ENCODE measurements around the gene ABCB8.

Gene ABCB8

DNA sequence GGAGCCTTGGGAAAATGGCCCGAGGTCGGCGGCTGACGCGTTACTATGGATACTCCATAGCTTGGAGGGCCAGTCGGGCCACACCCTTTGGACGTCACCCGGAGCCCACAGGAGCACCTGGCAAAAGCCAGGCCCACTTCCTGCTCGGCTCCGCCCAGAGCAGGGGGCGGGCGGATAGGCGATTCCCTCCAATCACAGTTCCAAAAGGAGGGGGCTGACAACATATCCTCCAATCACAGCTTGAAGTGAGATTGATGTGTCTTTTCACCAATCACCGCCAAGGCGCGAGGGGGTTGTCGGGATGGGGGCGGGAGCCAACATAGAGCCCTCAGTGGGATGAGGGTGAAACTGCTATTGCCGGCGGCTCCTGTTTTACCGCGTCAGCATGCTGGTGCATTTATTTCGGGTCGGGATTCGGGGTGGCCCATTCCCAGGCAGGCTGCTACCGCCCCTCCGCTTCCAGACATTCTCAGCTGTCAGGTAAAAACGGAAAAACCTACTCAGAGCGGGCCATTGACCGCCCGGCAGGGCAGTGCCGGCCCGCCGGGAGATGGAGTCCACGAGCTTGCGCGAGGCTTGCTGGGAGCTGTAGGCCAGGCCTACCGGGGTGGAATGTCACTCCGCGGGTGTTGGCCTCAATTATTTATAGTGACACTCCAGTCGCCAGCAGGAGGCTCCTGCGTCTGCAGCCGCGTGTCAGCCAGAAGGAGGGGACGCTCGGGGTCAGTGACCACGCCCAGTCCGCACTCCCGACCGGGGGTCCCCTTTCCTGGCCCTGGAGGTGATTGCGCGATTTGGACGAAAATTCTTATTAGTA, at the start of gene ABCB8:
TSS of gene ABCB8 (plus strand) at position 320 of the 817 bp plus-strand sequence. CDS start at position 386, 66 bp downstream.
- peak; percentile 98 for DNase-seq

DNA sequence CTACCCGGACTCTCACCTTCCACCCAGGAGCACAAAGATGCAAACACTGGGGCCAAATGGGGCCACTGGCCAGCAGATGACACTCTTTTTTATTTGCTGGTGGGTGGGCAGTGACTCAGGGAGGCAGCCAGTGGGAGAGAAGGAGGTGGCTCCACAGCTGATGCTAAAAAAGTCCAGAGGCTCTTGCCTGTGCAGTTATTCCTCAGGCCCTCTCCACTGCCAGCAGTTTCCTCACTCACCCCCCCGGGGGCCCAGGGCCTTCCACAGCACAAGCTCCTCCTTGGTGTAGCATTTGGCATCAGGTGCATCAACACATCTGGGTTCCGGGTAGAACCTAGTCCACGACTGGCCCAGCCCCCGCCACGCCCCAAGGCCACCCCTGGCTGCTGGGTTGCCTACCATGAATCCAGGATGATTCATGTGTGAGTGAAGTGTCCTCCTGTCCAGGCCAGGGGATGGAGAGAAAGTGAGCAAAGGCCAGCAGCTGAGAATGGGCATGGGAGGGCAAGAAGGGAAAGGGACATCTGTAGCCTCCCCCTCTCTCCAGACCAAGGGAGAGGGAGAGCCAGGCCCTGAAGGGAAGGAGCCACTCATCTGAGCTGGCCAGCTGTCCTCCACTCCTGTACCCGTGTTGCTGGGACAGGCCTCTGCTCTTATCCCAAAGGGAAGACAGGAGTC, 48.4 kb upstream of the ABCB8 start:
- no peak for DNase-seq

DNA sequence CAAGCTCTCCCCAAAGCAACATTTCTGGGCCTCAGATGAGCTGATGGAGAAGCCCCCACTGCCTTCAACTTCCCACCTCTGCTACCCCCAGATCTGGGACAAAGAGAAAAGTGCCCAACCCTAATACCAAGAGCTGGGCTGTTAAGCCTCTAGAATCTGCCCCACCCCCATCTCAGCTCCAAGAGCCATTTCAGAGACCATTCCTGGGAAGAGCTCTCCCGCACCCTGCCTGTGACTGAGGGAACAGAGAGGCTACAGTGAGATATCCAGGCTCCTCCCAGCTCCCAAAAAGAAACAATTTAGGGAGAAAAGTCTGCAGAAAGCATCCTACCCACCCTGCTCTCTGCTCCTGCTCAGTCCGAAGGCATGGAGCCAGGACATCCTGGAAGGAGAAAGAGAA, 47.6 kb upstream of the ABCB8 start:
- no peak for DNase-seq

DNA sequence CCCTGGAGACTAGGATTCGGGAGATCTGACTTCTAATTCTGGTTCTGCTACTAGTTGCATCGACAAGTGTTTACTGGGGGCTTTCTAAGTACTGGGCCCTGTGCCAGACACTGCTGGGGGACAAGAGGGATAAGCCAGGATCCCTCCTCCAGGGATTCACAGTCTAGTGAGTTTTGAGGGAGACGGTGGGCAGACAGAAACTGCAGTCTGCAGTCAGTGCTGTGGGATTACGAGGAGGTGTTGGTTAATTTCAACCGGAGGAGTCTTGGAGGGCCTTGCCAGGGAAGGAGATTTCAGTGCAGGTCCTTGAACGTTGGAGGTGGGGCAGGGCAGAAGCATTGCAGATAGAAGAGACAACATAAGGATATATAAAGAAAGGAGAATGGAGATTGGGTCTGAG, 46.6 kb upstream of the ABCB8 start:
- no peak for DNase-seq

DNA sequence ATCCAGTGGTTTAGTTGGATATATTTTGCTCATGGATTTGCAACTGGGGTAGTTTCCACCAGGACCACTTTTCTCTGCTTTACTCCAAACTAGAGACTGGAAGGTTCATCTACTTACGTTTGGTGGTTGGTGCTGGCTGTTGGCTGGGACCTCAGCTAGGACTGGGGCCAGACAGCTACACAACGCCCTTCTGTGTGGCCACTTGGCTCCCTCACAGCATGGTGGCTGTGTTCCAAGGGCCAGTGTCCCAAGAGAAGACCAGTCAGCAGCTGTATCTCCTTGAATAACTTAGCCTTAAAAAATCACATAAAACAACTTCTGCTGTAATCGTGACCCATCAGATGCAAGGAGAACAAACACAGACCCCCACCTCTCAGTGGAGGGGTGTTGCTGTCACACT, 45.9 kb upstream of the ABCB8 start:
- DNase-seq: no peak

DNA sequence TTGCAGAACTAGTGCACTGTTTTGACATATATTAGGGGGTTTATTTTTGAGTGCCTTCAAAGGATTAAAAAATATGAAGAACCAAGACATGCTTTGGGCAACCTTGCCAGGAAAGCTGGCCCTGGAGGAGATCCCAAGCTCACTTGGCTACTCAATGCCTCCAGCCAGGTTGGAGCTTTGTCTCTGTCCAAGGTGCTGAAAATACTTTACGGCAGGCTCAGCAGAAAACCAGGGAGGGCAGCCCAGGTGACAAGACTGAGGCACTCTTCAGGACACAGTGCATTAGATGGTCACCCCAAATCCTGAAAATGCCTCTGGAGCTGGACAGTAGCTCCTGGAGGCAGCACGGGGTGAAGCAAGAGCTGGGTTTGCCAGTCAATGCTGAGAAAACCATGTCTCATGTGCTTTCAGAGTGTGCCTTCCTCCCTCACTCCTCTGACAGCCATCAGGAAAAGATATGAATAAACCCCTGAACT, 44.3 kb upstream of the ABCB8 start:
- DNase-seq: peak; percentile 33

DNA sequence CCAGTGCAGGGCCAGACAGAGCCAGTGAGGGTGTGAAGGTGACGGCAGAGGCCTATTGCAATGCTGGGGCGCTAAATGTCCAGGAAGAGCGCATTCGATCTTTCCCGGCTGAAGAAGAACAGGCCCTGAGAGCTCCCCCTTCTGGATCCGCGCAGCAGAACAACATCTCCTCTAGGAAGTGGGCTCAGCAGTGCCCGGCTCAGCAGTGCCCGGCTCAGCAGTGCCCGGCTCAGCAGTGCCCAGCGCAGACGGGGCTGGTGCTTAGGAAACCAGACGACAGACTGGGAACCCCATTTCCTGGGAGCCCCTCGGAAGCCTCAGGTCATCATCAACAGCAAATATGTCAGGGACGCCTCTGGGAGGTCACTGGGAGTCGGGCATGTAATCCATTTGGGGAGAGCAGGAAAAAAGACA, 42.1 kb upstream of the ABCB8 start:
- DNase-seq: no peak

DNA sequence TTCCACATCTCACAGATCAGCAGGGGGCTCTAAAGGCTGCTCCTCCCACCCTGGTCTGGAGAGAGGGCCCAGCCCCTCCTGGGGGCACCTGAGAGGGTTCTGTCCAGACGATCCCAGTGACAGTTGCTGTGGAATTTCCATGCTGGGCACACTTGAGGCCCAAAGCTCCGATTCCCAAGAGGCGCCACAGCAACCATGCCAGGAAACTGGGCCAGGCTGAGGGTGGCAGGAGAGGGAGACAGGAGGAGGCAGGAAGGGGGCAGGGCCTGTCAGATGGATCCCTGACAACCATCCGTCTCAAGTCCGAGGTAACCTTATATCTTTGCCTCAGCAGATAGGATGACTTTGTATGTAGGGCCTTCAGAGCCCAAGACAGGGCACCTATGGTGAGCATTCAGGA, 41.7 kb upstream of the ABCB8 start:
- DNase-seq: no peak

DNA sequence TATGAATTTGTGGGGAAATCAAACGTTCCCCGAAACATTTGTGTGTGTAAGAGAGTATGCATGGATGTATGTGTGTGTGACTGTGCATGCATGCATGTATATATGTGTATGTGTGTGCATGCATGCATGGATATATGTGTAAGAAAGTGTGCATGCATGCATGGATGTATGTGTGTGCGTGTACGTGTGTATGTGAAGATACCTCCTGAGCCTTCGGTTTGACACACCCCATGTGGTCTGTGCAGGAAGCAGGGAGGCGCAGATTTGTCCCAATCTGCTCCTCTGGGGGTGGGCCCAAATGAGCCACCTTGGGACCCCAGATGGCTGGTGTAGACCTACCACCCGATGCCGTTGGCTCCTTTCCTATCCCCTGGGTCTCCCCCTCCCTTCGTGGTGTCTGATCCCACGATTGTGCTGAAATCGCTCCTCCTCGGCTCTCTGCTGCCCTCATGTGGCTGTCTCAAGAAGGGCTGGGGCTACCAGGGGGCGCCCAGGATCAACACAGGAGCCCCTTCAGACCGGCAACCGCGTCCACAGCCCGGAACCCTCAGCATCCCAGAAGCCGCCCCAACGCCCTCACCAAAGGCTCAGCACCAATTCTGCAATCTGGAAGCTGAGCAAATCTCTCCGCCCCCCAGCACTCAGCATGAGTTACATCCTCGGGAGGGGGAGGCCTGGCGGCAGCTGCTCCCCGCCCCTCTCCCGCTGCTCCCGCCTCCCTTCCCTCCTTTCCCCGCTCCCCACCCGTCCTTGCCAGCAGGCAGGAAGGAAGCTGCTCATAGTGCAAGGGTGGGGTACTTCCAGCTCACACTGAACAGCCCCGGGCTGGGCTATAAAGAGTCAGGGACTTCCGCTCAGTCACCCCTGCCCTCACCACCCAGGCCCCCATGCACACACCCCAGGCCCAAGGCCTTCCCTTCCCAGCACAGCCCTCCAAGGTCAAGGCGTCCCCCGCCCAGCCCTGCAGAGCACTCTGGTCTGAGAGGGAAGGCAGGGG, 39.7 kb upstream of the ABCB8 start:
- peak; percentile 24 for DNase-seq

DNA sequence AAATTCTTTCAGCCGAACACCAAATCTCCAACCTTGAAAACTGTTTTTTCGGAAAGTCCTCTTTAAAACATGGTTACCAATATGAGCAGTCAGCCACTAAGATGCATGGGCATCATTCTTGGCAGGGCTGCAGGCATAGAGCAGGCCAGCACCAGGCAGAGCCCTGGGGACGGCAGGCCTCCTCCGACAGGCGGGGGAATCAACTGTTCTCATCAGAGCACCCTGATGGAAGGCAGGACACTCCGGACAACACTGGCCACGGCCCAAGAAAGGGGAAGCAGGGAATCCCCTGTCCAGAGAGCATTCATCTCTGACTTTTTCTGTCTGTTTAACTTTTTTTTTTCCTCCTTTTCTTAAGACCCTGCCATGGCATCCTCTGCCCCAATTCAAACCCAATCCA, 38.8 kb upstream of the ABCB8 start:
- no peak for DNase-seq

DNA sequence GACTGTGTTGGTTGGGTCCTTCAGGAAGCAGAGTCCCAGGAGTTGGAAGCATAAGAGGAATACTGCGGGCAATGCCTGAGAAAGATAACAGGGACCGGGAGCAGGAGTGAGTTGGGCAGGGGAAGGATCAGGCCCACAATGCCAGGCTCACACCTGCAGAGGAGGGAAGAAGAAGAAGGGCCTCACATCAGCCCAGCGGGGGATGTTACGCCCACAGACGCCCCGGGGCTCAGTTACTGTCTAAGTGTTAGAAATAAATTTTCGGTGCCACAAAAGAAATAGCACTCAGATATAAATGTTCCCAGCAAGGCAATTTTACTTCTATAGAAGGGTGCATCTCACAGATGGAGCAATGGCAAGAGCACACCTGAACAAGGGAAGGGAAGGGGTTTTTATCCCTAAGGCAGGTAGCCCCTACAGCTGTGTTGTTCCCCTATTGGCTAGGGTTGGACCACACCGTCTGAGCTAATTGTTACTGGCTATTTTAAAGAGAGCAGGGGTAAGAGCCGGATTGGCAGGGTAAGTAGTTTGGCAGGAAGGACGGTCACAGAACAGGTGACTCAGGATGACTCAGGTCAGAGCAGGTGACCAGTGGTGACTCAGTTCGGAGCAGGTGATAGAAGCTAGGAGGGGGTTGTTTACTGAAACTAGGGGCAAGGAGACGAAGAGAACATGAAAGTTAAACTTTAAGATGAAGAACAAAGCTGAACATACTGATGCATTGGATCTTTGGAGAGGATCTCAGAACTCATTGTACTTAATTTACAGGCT, 37.6 kb upstream of the ABCB8 start, which contains the start of gene NOS3:
TSS of gene NOS3 (plus strand) at position 602 of the 771 bp plus-strand sequence. CDS start 2,787 bp downstream, outside the sequence.
- no peak for DNase-seq

DNA sequence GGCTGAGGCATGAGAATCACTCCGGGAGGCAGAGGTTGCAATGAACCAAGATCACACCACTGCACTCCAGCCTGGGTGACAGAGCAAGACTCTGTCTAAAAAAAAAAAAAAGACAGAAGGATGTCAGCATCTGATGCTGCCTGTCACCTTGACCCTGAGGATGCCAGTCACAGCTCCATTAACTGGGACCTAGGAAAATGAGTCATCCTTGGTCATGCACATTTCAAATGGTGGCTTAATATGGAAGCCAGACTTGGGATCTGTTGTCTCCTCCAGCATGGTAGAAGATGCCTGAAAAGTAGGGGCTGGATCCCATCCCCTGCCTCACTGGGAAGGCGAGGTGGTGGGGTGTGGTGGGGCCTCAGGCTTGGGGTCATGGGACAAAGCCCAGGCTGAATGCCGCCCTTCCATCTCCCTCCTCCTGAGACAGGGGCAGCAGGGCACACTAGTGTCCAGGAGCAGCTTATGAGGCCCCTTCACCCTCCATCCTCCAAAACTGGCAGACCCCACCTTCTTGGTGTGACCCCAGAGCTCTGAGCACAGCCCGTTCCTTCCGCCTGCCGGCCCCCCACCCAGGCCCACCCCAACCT, 36.1 kb upstream of the ABCB8 start:
- DNase-seq: no peak

DNA sequence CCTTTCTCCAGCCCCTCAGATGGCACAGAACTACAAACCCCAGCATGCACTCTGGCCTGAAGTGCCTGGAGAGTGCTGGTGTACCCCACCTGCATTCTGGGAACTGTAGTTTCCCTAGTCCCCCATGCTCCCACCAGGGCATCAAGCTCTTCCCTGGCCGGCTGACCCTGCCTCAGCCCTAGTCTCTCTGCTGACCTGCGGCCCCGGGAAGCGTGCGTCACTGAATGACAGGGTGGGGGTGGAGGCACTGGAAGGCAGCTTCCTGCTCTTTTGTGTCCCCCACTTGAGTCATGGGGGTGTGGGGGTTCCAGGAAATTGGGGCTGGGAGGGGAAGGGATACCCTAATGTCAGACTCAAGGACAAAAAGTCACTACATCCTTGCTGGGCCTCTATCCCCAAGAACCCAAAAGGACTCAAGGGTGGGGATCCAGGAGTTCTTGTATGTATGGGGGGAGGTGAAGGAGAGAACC, 35.4 kb upstream of the ABCB8 start:
- no peak for DNase-seq

DNA sequence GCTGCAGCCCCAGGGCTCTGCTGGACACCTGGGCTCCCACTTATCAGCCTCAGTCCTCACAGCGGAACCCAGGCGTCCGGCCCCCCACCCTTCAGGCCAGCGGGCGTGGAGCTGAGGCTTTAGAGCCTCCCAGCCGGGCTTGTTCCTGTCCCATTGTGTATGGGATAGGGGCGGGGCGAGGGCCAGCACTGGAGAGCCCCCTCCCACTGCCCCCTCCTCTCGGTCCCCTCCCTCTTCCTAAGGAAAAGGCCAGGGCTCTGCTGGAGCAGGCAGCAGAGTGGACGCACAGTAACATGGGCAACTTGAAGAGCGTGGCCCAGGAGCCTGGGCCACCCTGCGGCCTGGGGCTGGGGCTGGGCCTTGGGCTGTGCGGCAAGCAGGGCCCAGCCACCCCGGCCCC, 34.7 kb upstream of the ABCB8 start:
- DNase-seq: no peak

DNA sequence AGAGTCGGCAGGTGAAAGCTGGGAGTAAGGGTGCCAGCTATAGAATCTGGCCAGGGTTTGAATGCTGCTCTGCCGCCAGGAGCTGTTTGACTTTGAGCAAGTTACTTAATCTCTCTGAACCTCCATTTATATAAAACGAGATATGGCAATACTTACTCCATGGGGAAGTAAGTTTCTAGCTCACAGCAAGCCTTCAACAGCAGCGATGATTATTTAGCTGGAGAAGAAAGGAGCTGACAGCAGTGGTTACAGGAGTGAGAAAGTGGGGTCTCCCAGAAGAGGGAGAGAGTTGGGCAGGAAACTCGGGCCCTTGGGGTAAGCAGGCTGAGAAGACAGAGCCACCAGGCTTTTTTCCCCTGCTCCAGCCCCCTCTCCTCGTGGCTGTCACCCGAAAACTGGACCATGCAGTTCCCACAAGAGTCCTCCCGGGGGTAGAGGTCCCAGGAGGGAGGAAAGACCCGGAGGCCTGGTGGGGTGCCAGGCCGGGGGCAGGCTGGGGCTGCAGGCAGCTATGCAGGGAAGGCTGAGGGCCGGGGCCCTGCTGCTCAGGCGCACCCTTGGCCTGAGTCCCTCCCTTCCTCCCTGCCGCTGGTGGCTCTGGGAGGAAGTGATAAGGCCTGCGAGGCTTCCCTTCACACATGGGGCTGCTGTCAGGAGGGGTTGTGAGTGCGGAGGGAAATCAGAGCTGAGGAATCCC, 34.0 kb upstream of the ABCB8 start:
- no peak for DNase-seq

DNA sequence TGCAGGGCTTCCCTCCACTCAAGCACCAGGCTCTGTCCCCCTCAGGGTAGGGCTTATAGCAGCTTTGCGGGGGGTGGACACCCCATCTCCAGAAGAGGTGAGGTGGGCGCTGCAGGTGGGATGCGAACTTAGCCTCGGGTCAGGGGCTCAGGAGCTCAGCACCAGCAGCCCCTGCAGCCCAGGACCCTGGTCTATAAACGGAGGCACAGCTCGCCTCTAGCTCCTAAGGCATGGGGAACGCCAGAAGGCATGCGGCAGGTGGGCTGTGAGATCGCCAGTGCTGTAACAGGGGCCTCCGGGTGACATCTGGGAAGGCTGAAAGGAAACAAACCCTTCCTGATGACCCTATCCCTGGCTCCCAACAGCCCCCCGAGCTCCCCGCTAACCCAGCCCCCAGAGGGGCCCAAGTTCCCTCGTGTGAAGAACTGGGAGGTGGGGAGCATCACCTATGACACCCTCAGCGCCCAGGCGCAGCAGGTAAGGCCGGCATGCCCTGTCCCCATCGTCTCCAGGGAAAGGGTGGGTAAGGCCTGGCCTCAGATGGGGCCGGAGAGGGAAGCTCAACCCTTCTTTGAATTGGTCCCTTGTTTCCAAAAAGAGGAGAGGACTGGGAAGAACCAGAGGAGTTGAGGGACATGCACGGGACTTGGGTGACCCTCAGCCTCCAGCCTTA, 33.3 kb upstream of the ABCB8 start:
- DNase-seq: no peak

DNA sequence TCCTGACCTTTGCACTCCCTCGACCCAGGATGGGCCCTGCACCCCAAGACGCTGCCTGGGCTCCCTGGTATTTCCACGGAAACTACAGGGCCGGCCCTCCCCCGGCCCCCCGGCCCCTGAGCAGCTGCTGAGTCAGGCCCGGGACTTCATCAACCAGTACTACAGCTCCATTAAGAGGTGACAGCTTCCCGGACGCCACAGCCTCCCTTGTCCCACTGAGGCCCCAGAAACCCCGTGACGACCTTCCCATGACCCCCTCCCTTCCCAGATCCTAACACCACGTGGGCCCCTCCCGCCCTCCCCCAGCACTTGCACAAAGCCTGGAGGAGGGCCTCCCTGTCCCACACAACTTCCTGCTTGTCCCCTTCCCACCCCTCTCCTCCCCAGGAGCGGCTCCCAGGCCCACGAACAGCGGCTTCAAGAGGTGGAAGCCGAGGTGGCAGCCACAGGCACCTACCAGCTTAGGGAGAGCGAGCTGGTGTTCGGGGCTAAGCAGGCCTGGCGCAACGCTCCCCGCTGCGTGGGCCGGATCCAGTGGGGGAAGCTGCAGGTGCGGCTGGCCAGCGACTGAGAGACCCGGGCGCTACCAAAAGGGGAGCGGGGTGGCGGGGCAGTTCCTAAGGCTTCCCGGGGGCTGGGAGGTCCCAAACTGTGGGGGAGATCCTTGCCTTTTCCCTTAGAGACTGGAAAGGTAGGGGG, 31.7 kb upstream of the ABCB8 start:
- no peak for DNase-seq

DNA sequence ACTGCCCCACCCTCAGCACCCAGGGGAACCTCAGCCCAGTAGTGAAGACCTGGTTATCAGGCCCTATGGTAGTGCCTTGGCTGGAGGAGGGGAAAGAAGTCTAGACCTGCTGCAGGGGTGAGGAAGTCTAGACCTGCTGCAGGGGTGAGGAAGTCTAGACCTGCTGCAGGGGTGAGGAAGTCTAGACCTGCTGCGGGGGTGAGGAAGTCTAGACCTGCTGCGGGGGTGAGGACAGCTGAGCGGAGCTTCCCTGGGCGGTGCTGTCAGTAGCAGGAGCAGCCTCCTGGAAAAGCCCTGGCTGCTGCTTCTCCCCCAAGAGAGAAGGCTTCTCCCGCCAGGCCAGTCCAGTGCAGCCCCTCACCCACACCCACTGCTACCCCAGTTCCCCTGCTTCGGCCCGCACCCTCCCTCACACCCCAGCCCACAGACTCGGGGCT, 31.2 kb upstream of the ABCB8 start:
- no peak for DNase-seq

DNA sequence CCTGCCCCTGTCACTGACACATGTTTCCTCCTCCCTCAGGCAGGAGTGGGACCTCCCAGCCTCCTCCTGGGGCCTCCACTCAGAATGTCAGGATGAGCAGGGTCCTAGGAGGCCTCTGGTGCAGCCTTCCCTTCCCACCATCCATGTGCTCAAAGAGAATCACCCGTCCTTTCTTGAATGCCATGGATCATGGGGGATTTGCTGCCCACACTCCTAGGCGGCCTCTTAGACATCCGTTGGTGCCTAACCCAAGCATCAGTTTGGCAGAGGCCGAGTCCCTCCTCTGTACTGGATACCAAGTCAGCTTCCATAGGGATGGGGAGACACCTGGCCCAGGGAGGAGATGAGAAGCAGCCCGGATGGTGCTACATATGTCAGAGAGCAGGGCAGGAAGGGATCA, 30.4 kb upstream of the ABCB8 start:
- DNase-seq: no peak

DNA sequence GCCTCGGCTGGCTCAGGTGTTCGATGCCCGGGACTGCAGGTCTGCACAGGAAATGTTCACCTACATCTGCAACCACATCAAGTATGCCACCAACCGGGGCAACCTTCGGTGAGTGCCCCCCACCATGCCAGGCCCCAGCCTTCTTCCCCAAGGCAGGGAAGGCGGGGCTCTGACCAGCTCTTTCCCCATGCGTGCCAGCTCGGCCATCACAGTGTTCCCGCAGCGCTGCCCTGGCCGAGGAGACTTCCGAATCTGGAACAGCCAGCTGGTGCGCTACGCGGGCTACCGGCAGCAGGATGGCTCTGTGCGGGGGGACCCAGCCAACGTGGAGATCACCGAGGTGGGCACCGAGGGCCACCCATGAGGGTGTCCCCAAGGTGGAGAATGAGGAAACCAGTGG, 29.9 kb upstream of the ABCB8 start:
- DNase-seq: no peak

All from NCI-H226 (cell line).